Vein endothelial cell (primary cell): ENCODE measurements around the gene ECPAS. TPM values are rescaled to one million over a fixed set of nuclear protein-coding genes. Genes with fewer than 3 reads are reported as not detected.

Experiments used
- small RNA-seq: library from RNA; depleted of rRNA; stranded (forward); fragments of <200 nt; gene quantifications from one replicate; pipeline ENCODE3, GENCODE V24; 2012
- total RNA-seq: library from RNA; depleted of rRNA; stranded (reverse); fragments of >200 nt; gene quantifications from 2 replicates; pipeline ENCODE4 v1.2.3, GENCODE V29; 2012

Gene ECPAS
- total RNA-seq = 97.7 and 98.3 TPM in 2 replicates

GRCh38 chr9:111483858-111484571 lies at the start of gene ECPAS:
Gene ECPAS (minus strand): TSS chr9:111484383. CDS start chr9:111472918, 11,465 bp downstream.

GRCh38 chr9:111525056-111525977 lies 41.1 kb upstream of the ECPAS start, which contains the start of gene ZNF483:
Gene ZNF483 (plus strand): TSS chr9:111525179. CDS start chr9:111527396, 2,217 bp downstream.

GRCh38 chr9:111330124-111330523 lies 154.1 kb downstream of the ECPAS start, which contains the start of gene OR2K2:
Gene OR2K2 (minus strand): TSS chr9:111330224. CDS start chr9:111328433, 1,791 bp downstream.

Small RNA genes lying within 50 kb of the gene (small RNA-seq; reads per million reads assigned to genes)
- gene RNA5SP294 = not detected

Other genes with a start within 250 kb of the ECPAS start
- gene OR2K2, start 154.2 kb downstream of the ECPAS start, total RNA-seq = not detected in 2 replicates
- gene ZNF483, start 40.8 kb upstream of the ECPAS start, total RNA-seq = 2.8 and 2.9 TPM in 2 replicates
- 30.1 and 44.9 TPM in 2 replicates for gene PTGR1, start 115.3 kb upstream of the ECPAS start, total RNA-seq
- 2.9 and 4.7 TPM in 2 replicates for gene DNAJC25, start 147.0 kb upstream of the ECPAS start, total RNA-seq
- 54.5 and 69.5 TPM in 2 replicates for gene GNG10, start 177.2 kb upstream of the ECPAS start, total RNA-seq